DMS79 (cell line): ENCODE data around the gene UBE2K.
"Not testable (repeated sequence)": the region's sequence is repeated elsewhere in the genome, so short reads cannot be mapped to it uniquely, and the experiment has no call there.

Source experiments
- DNase-seq: peaks from one replicate; lab custom pipeline; 2025; lab: John Stamatoyannopoulos, UW

Gene UBE2K

DNA sequence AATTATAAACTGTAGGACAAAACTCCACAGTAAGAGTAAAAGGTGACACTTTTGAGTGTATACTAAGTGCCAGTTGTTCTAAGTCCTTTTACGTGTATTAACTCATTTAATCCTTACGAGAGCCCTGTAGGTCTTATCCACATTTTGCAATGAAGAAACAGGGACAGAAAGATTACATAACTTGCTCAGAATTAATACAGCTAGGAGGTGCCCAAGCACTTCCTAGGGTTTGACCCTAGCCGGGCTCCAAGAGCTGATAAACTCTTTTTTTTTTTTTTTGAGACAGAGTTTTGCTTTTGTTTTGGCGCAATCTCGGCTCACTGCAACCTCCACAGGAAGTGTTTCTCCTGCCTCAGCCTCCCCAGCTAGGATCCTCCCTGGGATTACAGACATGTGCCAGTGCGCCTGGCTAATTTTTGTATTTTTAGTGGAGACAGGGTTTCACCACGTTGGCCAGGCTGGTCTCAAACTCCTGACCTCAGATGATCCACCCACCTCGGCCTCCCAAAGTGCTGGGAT, 110.4 kb downstream of the UBE2K start:
- DNase-seq: no peak

DNA sequence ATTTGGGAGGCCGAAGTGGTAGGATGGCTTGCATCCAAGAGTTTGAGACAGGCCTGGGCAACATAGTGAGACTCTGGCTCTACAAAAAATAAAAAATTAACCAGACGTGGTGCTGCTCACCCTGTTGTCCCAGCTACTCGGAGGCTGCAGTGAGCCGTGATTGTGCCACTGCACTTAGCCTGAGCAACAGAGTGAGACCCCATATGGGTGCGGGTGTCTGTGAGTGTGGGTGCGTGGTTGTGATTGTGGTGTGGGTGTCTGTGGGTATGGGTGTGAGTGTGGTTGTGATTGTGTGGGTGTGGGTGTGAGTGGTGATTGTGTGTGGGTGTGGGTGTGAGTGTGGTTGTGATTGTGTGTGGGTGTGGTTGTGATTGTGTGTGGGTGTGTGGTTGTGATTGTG, 114.6 kb downstream of the UBE2K start:
- no peak for DNase-seq

DNA sequence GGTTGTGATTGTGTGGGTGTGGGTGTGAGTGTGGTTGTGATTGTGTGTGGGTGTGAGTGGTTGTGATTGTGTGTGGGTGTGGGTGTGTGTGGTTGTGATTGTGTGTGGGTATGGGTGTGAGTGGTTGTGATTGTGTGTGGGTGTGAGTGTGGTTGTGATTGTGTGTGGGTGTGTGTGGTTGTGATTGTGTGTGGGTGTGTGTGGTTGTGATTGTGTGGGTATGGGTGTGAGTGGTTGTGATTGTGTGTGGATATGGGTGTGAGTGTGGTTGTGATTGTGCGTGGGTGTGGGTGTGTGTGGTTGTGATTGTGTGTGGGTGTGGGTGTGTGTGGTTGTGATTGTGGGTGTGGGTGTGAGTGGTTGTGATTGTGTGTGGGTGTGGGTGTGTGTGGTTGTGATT, 115.1 kb downstream of the UBE2K start:
- DNase-seq: not testable (repeated sequence)

DNA sequence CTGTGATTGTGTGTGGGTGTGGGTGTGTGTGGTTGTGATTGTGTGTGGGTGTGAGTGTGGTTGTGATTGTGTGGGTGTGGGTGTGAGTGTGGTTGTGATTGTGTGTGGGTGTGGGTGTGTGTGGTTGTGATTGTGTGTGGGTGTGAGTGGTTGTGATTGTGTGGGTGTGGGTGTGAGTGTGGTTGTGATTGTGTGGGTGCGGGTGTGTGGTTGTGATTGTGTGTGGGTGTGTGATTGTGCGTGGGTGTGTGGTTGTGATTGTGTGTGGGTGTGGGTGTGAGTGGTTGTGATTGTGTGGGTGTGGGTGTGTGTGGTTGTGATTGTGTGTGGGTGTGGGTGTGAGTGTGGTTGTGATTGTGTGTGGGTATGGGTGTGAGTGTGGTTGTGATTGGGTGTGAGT, 115.8 kb downstream of the UBE2K start:
- not testable (repeated sequence) for DNase-seq

DNA sequence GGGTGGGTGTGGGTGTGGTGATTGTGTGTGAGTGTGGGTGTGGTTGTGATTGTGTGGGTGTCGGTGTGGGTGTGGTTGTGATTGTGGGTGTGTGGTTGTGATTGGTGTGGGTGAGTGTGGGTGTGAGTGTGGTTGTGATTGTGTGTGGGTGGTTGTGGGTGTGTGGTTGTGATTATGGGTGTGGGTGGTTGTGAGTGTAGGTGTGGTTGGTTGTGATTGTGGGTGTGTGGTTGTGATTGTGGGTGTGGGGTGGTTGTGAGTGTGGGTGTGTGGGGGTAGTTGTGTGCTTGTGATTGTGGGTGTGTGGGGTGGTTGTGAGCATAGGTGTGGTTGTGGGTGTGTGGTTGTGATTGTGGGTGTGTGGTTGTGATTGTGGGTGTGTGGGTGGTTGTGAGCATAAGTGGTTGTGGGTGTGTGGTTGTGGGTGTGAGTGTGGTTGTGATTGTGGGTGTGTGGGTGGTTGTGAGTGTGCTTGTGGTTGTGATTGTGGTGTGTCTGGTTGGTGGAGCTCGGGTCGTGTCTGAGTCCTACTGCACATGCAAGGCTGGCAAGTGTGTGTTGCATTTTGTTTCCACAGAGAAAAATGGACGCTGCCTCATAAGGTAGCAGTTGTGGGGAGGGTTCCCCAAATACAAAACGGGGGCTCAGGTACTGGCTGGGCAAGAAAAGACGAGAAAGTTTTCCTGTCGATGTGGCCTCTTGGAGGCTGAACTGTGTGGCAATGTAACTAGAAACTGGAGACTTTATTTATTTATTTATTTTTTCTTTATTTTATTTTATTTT, 116.7 kb downstream of the UBE2K start:
- DNase-seq: no peak

DNA sequence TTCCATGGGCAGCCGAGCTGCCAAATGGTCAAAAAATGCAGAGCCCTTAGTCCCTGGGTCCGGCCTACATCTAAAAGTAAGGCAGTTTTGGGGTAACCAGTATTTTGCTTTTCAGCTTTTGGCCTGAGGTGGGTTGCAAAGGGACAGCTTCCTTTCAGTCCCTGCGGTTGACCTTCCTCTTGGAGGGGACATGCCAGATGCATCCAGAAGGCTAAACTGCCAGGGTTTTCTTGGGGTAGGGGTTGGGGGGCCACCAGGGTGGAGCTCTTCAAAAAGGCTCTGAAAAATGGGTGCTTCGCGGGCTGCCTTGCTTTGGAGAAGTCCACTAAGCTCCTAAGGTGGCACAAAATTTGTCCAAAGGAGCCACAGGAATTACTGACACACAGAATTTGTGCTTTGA, 120.7 kb downstream of the UBE2K start:
- no peak for DNase-seq

DNA sequence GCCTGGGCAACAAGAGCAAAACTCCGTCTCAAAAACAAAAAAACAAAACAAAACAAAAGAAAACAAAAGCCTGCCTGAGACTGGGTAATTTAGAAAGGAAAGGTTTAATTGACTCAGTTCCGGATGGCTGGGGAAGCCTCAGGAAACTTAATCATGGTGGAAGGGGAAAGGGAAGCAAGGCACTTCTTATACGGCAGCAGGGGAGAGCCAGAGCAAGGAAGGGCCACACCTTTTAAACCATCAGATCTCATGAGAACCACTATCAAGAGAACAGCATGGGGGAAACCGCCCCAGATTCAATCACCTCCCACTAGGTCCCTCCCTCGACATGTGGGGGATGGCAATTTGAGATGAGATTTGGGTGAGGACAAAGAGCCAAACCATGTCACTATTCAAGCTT, 122.2 kb downstream of the UBE2K start:
- no peak for DNase-seq

DNA sequence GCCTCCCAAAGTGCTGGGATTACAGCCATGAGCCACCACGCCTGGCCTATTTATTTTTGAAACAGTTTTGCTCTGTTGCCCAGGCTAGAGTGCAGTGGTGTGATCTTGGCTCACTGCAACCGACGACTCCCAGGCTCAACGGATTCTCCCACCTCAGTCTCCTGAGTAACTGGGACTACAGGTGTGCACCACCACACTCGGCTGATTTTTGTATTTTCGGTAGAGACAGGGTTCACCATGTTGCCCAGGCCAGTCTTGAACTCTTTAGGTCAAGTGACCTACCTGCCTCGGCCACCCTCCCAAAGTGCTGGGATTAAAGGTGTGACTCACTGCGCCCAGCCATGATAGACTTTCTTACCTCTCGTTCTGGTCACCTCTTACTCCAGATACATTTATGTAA, 124.0 kb downstream of the UBE2K start:
- no peak for DNase-seq

DNA sequence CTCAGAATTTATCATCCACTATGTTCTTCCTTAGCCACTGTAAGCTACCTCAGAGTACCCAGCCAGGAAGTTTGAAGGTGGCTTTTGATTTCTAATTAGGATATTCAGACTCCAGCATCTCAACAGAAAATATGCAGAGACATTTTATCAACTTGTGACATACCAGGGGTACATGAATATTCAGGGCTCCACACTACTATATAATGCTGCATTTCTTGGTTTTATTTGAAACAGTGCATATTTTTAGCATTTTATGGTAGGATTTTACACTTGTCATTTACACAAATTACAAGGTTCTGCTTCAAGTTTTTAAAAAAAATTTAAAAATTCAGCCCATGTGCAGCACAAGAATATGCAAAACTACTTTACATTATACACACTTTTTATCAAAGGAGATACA, 124.7 kb downstream of the UBE2K start:
- DNase-seq: no peak

DNA sequence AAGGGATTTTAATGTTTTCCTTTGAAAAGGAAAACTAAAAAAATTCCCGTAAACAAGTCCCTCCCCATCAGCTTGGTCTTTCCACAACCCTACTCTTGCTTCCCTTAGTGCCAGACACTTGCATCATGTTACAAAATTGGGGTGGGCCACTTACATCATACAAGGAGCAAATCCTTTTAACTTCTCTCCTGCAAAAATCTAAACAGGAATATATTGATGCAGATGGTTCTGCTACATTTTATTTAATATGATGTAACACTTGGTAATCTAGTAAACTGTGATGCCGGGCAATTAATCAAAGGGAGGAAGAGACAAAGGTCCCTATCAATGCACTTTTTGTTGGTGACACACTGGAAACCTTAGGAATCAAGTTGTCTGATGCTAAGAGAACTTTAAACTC, 125.3 kb downstream of the UBE2K start:
- no peak for DNase-seq

DNA sequence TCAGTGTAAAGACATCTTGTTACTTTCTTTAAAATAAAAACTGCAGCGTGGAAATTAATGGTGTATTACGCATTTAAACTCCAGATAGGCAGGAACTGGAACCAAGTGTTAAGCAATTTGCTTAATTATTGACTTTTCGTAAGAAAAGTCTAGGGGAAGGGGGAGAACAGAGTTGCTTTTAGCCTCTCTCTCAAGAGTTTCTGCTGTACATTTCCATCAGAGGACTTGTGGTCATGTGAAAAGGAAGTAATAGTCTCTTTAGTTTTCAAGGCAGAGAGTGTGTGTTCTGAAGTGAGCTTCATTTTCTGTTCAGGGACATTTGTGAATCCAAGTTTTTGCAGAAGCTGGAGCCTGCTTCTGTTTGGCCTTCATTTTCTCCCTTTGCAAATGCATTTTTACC, 127.2 kb downstream of the UBE2K start:
- DNase-seq: no peak

DNA sequence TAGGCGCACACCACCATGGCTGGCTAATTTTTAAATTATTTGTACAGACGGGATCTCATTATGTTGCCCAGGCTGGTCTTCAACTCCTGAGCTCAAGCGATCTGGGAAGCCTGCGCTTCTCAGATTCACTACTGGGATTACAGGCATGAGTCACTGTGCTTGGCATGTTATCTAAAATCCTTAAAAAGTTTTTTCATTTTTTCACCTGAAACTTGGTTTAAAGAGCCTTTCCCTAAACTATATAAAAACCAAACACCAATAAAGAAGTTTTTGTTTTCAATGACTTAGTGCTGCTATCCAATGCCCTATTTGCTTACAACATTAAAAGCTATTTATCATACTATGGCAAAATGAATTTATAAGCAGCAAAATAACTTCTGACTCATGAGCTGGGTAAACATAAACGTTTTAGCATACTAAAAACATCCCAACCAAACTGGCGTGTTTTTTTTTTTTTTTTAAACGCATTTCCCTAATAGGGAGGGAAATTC, 127.8 kb downstream of the UBE2K start:
- DNase-seq: no peak
